A549 (cell line): ENCODE measurements around the gene SRD5A2.

Experiments
- CTCF ChIP-seq: fragments of >200 bp; sonication (Bioruptor Twin); formaldehyde crosslinking; IDR thresholded peaks from 3 replicates; pipeline ENCODE4 v1.5.1; 2016
- PBX3 ChIP-seq: IDR thresholded peaks from 2 replicates; pipeline ENCODE4 v1.6.1; 2012

DNA sequence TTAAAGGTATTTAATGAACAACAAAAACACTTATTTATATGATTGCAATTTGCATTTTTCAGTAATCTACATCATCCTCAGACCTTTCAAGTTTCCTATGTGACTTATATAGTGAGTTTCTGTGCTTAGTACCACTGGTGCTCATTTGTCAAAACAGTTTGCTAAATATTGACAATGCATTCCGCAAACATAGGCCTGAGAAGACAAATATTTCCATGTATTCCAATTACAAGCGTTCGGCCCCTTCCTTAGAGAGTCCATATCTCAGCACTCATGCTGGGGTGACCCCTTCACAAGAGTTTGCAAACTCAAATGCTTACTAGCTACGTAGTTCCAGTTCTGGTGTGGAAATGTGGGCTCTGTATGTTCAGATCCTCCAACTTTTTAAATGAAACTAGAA lies 56.1 kb downstream of the SRD5A2 start:
- TF ChIP-seq PBX3 = no peak
- no peak for TF ChIP-seq CTCF
